CD4-positive, alpha-beta T cell treated with Interferon gamma for 1 hour (primary cell): ENCODE data around the gene KRTAP19-4.
"Not testable (repeated sequence)": the region's sequence is repeated elsewhere in the genome, so short reads cannot be mapped to it uniquely, and the experiment has no call there.

Experiments used
- DNase-seq: peaks from one replicate; pipeline ENCODE4 v3.0.0-alpha.2; 2020

KRTAP19-4 gene

DNA sequence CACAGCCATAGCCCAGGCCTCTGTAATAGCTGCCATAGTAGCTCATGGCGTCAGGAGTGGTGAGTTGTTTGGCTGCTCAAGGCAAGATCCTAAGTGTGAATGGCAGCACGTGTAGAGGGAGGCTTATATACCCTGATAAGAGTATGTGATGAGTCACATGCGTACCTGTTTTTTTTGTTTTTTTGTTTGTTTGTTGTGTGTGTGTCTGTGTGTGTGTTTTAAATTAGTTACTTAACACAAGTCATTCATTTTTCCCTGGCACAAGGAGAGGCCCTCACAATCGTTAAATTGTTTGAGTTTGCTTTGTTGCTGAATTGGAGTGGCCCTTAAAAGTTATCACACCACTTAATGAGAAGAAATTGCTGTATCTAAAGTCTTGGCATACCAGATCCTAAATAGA lies at the start of gene KRTAP19-4:
Gene KRTAP19-4 (minus strand): TSS at position 101 of the 400 bp plus-strand sequence. CDS start 55 bp downstream, at position 46.
- no peak for DNase-seq

- DNase-seq: no peak
These were observed 44.8 kb upstream of the KRTAP19-4 start, which contains the start of gene KRTAP19-6 for GRCh38 chr21:30541764-30542163. TSS of gene KRTAP19-6 (minus strand) at chr21:30541864. CDS start at chr21:30541833, 31 bp downstream.

DNA sequence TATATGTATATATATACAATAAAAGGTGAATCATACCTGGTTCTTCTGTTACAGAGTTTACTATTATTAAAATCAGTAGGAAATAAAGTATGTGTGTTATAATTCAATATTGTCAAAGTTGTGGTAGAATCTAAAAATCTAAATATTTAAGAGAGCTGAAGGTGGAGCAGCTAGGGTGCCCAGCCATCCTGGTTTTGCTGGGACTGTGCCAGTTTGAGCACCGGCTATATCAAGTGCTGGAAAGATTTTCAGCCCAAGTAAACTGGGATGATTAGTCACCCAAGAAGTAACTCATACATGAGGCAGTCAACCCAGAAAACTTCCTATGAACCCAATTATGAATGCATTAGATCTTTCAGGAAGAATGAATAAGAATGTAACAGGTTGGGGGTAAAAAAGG lies 21.9 kb upstream of the KRTAP19-4 start:
- no peak for DNase-seq

DNA sequence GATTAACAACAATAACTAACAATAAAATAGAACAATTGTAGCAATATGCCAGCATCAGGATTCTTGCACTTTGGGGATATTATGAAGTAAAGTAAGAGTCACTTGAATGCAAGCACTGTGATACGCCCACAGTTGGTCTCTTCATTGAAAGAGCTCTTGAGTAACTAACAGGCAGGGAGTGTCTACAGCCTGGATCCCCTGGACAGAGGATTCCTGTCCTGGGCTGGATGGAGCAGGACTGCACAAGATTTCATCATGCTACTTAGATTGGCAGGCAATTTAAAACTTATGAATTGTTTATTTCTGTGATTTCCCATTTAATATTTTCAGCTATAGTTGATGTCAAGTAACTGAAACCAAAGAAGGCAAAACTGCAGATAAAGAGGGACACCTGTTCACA lies 18.7 kb upstream of the KRTAP19-4 start:
- DNase-seq: no peak

- DNase-seq: not testable (repeated sequence)
These were observed 8.7 kb upstream of the KRTAP19-4 start for GRCh38 chr21:30505621-30506205.

DNA sequence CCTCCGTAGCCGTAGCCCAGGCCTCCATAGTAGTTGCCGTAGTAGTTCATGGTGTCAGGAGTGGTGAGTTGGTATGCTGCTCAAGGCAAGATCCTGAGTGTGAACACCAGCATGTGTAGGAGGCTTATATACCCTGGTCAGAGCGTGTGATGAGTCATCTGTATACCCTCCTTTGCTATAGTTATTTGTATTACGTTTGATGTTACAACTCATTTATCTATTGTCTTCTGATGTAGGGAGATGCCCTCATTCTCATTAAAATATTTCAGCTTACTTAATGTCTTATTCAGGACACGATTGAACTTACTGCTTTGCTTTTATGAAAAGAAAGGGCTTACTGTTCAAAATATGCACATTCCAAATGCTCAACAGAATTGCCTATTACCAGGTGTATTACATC lies 5.1 kb upstream of the KRTAP19-4 start, which contains the start of gene KRTAP19-5:
Gene KRTAP19-5 (minus strand): TSS at position 101 of the 400 bp plus-strand sequence. CDS start 51 bp downstream, at position 50.
- DNase-seq: no peak

- no peak for DNase-seq
These were observed 5.0 kb downstream of the KRTAP19-4 start, which contains the start of gene KRTAP19-3 for GRCh38 chr21:30491963-30492428. TSS of gene KRTAP19-3 (minus strand) at chr21:30492013. CDS start at chr21:30491957, 56 bp downstream.

DNA sequence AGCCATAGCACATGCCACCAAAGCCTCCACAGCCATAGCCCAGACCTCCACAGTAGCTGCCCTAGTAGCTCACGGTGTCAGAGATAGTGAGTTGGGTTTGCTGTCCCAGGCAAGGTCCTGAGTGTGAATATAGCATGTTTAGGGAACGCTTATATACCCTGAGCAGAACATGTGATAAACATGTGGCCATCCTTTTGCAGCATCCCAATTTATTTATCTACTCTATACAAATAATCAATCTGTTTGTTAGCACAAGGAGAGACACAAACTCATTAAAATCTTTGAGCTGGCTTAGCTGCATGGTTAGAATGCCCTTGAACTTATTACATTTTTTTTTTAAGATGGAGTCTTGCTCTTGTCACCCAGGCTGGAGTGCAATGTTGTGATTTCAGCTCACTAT lies 9.6 kb downstream of the KRTAP19-4 start, which contains the start of gene KRTAP19-2:
Gene KRTAP19-2 (minus strand): TSS at position 101 of the 400 bp plus-strand sequence. CDS start 88 bp downstream, at position 13.
- DNase-seq: no peak

DNA sequence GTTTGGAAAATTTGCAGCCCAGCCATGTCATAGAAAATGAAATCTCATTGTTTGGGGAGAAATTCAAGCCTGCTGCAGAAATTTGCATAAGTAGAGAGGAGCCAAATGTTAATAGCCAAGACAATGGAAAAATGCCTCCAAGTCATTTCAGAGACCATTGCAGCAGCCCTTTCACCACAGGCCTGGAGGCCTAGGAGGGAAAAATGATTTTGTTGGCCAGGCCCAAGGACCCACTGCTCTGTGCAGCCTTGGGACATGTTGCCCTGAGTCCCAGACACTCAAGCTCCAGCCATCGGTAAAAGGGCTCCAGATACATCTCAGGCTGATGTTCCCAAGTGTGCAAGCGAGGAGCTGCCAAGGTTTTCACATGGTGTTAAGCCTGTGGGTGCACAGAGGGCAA lies 10.8 kb downstream of the KRTAP19-4 start:
- DNase-seq: no peak

- DNase-seq: no peak
These were observed 14.8 kb downstream of the KRTAP19-4 start for GRCh38 chr21:30482130-30482529.

GRCh38 chr21:30480145-30480544 lies 16.8 kb downstream of the KRTAP19-4 start, which contains the start of gene KRTAP19-1:
TSS of gene KRTAP19-1 (minus strand) at chr21:30480367. CDS start at chr21:30480317, 50 bp downstream.
- no peak for DNase-seq

GRCh38 chr21:30479259-30479658 lies 17.7 kb downstream of the KRTAP19-4 start:
- no peak for DNase-seq

GRCh38 chr21:30478004-30478403 lies 19.0 kb downstream of the KRTAP19-4 start:
- no peak for DNase-seq

- no peak for DNase-seq
These were observed 27.9 kb downstream of the KRTAP19-4 start for GRCh38 chr21:30468900-30469714.

DNA sequence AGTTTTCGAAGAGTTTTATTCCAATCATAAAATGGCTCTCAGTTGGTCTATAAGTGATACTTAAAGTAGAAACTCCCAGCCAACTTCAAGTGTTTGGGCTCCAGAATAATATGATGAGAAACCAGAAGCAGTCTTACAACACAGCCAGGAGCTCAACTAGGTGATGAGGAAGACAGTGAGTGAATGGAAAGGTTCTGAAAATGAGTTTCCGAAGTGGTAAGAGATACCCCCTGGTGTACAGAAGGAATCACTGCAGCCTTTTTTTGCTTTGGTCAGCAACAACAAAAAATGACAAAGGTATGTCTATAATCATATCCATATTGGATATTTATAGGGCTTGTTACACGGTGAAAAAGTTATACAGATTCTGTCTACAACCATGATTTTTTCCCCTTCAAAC lies 33.3 kb downstream of the KRTAP19-4 start:
- no peak for DNase-seq

DNA sequence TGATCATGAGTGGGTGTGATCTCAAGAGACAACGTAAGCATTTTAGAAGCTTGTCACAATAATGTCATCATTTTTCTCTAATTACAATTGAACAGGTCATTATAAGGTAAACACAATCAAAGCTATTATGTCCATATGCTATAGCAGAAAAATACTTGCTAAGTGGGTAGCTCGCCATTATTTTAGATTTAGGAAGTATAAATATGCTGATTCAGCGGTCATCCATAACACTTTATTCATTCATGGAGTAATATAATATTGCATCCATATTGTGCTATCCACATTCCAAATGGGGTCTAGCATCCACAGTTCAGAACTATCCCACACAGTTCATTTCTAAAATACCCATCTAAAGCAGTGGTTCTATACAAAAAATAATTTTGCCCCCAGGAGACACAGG lies 48.5 kb downstream of the KRTAP19-4 start:
- no peak for DNase-seq

DNA sequence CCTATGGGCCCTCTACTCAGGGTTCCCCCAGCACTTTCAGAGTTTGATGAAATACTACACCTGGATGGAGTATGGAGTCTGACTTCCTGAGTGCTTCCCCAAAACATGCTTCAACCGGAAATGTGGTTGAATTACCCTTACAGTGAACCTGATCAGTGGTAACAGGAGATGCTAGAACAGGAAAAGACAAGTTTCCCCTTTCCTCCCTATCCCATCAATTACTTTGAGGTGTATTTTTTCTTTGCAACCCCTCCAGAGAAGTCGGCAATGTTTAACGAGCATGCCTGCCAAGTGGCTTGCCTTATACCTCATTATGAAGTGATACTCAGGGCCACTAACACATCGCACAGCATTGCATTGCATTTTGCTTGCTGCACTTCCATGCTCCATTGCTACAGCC lies 49.9 kb downstream of the KRTAP19-4 start:
- DNase-seq: no peak
